ENCODE data around the gene JARID2.
A peak's percentile ranks its signal among the peaks of the same experiment; 100 is the strongest.

Gene JARID2

GRCh38 chr6:15327271-15327670 is 81.4 kb downstream of the JARID2 start:
- peak; percentile 39 for TF ChIP-seq CTCF (IDR thresholded peaks at IDR 0.05; ENCODE audit: low read depth, low read length)
- H3K27ac ChIP-seq = no peak overlapping the region
- no peak overlapping the region for H3K4me3 ChIP-seq (ENCODE audit: low read depth, low read length)
- peak; percentile 62 for DNase-seq
- H3K36me3 ChIP-seq = no peaks in the 10 kb centered on the region
- no peaks in the 10 kb centered on the region for H3K9me3 ChIP-seq (ENCODE audit: severe bottlenecking)
- H3K27me3 ChIP-seq (ENCODE audit: insufficient read depth, low read depth, severe bottlenecking) = no peaks in the 10 kb centered on the region

GRCh38 chr6:15329197-15329671 is 83.4 kb downstream of the JARID2 start:
- H3K27me3 ChIP-seq (ENCODE audit: insufficient read depth, low read depth, severe bottlenecking) = no peaks in the 10 kb centered on the region
- H3K27ac ChIP-seq = peak overlapping the region; percentile 49
- no peaks in the 10 kb centered on the region for H3K36me3 ChIP-seq
- H3K4me3 ChIP-seq (ENCODE audit: low read depth, low read length) = peak overlapping the region; percentile 13; the same call in 1 of the 2 replicates
- no peak for TF ChIP-seq CTCF (IDR thresholded peaks at IDR 0.05; ENCODE audit: low read depth, low read length)
- DNase-seq = peak; percentile 89
- H3K9me3 ChIP-seq (ENCODE audit: severe bottlenecking) = no peaks in the 10 kb centered on the region

DNA sequence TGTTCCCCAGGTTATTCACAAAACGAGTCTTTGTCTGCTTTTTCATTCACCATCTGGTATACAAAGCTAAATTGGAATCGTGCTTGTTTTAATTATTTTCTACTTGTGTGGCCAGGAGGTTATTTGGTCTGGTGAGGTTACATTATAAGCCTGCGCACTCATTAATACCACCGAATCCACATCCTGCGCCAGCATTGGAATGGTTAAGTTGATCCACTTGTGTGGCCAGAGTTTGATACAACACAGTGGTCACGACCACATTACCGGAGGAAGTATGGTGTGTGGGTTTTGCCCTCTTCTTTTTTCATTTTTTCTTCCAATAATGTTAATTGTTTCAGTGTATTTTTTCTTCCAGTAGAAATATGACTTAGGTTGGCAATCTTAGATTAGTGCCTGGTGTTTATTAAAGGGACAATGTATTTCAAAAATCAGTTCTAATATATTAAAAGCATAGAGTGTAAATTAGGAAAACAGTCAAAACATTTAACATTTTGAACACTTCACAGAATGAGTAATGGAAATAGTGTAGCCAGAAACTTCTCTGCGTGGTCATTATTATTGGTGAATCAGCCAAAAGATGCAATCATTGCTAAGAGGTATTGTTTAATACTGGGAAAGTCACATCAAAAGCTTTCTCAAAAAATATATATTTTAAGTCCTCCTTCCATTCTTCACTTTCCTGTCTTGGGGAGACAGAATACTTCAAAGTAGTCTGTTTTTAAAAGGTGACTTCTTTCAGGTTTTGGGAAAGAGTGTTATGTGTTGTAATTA is 84.5 kb downstream of the JARID2 start:
- H3K27ac ChIP-seq = peak overlapping the region; percentile 49

DNA sequence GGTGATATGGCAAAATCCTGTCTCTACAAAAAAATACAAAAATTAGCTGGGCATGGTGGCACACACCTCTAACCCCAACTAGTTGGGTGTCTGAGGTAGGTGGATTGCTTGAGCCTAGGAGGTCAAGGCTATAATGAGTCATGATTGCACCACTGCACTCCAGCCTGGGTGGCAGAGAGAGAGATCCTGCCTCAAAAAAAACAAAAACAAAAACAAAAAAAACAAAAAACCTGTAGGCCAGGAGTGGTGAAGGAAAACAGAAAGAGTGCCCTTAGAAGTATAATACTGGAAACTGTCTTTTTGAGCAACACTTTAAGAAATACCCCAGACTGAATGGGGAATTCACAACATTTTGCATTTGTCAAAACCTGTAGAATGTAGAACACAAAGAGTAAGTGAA is 85.3 kb downstream of the JARID2 start:
- Histone ChIP-seq H3K36me3 (no peaks in the 10 kb centered on the region), H3K9me3 (ENCODE audit: severe bottlenecking) (no peaks in the 10 kb centered on the region), H3K27me3 (ENCODE audit: insufficient read depth, low read depth, severe bottlenecking) (no peaks in the 10 kb centered on the region), H3K27ac (no peak overlapping the region), H3K4me3 (ENCODE audit: low read depth, low read length) (no peak overlapping the region)
- no peak for TF ChIP-seq CTCF (IDR thresholded peaks at IDR 0.05; ENCODE audit: low read depth, low read length)
- DNase-seq = no peak

More for the DNA sequence above, 84.5 kb downstream of the JARID2 start:
- no peaks in the 10 kb centered on the region for H3K36me3 ChIP-seq
- no peak for DNase-seq
- H3K27me3 ChIP-seq (ENCODE audit: insufficient read depth, low read depth, severe bottlenecking) = no peaks in the 10 kb centered on the region
- H3K4me3 ChIP-seq (ENCODE audit: low read depth, low read length) = no peak overlapping the region
- H3K9me3 ChIP-seq (ENCODE audit: severe bottlenecking) = no peaks in the 10 kb centered on the region
- TF ChIP-seq CTCF (IDR thresholded peaks at IDR 0.05; ENCODE audit: low read depth, low read length) = no peak

GRCh38 chr6:15331629-15332251 is 85.9 kb downstream of the JARID2 start:
- no peak for TF ChIP-seq CTCF (IDR thresholded peaks at IDR 0.05; ENCODE audit: low read depth, low read length)
- Histone ChIP-seq H3K9me3 (ENCODE audit: severe bottlenecking) (no peaks in the 10 kb centered on the region), H3K27me3 (ENCODE audit: insufficient read depth, low read depth, severe bottlenecking) (no peaks in the 10 kb centered on the region), H3K4me3 (ENCODE audit: low read depth, low read length) (no peak overlapping the region), H3K36me3 (no peaks in the 10 kb centered on the region), H3K27ac (no peak overlapping the region)
- no peak for DNase-seq
